ENCODE data around the gene KCNG2.
A peak's percentile ranks its signal among the peaks of the same experiment; 100 is the strongest.

The KCNG2 gene

DNA sequence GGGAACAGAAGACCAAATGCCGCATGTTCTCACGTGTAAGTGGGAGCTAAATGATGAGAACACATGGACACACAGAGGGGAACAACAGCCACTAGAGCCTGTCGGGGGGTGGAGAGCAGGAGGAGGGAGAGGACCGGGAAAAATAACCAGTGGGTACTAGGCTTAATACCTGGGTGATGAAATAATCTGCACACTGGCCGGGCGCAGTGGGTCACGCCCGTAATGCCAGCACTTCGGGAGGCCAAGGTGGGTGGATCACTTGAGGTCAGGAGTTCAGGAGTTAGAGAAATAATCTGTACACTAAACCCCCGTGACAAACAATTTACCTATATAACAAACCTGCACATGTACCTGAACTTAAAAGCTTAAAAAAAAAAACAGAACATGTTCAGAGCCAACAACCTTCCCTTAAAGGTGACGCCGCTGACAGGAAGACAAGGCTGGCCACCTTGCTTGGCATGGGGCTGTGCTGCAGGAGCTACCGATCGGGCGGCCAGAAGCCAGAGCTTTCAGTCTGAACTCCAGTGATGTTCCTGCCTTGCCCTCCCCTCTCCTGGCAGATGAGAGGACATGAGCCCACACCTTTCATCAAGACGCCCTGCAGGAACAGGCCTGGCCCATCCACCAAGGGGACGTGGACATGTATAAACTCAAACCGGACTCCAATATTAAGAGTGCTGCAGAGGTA lies 142.5 kb downstream of the KCNG2 start:
- H3K4me3 ChIP-seq (ENCODE audit: low read length), result no peak overlapping the region
- no peak for DNase-seq (ENCODE audit: low read depth, low spot score)

DNA sequence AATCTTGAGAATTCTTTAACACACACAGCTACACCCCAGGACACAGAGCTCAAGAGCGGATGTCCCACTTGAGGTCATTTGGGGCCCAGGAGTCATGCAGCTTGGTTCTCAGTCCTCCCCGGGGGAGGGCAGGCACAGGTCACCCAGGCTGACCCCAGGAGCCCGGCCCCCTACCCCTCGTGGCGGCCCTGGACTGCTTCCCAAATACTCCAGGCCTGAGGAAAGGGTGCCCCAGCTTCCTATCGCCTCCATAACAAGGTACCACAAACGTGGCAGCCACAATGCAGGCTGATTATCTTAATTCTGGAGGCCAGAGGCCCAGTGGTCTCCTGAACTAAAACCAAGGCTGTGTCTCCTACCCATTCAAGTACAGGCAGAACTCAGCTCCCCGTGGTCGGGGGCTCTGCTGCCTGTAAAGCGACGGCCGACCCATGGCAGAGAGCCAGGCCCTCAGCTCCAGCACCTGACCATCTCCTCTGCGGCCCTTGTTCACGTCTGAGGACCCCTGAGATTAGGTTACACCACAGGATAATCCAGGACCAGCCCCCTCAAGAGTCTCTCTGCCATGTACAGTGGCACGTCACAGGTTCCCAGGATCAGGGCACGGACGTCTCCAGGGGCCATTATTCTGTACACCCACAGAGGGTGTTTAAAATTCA lies 143.2 kb downstream of the KCNG2 start:
- DNase-seq (ENCODE audit: low read depth, low spot score), result no peak
- no peak overlapping the region for H3K4me3 ChIP-seq (ENCODE audit: low read length)

DNA sequence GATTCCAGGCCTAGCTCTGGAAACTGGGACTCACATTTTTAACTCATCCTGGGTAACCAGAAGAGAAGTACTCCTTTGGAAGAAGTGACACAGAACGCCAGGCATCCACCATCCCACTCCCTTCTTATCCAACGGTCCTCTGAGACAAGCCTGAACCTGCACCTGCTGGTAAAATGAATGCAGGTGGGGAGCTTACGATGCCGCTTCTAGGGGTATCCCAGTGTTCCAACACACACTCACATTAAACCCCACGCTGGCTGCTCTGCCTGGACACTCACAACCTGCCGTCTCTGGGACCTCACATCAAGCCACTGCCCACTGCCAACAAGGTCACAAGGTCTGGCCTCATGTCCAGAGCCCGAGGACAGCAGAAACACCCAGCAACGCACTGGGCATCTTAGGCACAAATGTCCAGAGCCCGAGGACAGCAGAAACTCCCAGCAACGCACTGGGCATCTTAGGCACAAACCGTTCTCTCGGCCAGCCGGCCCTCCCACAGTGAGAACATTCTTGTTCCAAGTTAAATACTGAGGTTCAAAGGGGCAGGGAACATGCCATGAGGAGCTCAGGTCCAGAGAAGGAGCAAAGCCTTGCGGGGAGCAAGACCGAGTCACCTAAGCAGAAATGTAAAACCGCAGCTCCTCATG lies 143.9 kb downstream of the KCNG2 start:
- H3K4me3 ChIP-seq (ENCODE audit: low read length), result no peak overlapping the region
- no peak for DNase-seq (ENCODE audit: low read depth, low spot score)

DNA sequence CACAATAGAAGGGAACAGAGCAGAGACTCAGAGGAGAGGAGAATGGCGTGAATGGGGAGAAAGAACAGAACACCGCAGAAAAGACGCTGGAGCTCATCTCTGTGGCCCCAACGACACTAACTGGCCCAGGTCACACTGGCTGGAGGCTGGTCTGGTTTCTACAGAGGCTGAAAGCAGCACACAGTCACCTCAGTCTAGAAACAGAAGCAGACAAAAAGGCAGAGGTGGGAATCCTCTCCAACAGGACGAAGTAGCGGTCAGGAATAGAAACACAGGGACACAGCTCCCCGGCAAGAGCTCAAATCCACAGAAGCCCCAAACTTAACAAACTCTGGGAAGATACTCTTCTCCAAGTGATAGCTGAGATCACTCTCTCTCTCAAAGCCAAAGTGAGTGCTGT lies 144.5 kb downstream of the KCNG2 start:
- DNase-seq (ENCODE audit: low read depth, low spot score), result no peak
- no peak overlapping the region for H3K4me3 ChIP-seq (ENCODE audit: low read length)

- H3K4me3 ChIP-seq (ENCODE audit: low read length), result no peak overlapping the region
- no peak for DNase-seq (ENCODE audit: low read depth, low spot score)
Measured at GRCh38 chr18:79942786-79943607, 145.3 kb downstream of the KCNG2 start.

GRCh38 chr18:79943608-79944125 lies 145.9 kb downstream of the KCNG2 start:
- H3K4me3 ChIP-seq (ENCODE audit: low read length), result no peak overlapping the region
- no peak for DNase-seq (ENCODE audit: low read depth, low spot score)

GRCh38 chr18:79944126-79944731 lies 146.5 kb downstream of the KCNG2 start:
- no peak overlapping the region for H3K4me3 ChIP-seq (ENCODE audit: low read length)
- peak; percentile 77 for DNase-seq (ENCODE audit: low read depth, low spot score)

DNA sequence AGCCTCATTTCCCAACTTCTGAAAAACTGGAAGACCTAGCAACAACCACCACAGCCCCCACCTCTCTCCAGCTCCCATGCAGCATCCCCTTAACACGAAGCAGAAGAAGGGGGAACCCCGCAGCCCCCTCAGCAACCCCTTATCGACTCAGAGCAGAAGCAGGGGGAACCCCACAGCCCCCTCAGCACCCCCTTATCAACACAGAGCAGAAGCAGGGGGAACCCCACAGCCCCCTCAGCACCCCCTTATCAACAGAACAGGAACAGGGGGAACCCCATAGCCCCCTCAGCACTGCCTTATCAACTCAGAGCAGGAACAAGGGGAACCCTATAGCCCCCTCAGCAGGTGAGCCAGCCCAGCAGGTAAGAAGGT lies 147.0 kb downstream of the KCNG2 start:
- H3K4me3 ChIP-seq (ENCODE audit: low read length), result no peak overlapping the region
- DNase-seq (ENCODE audit: low read depth, low spot score), result no peak

- H3K4me3 ChIP-seq (ENCODE audit: low read length), result no peak overlapping the region
- no peak for DNase-seq (ENCODE audit: low read depth, low spot score)
Measured at GRCh38 chr18:79945118-79946042, 147.6 kb downstream of the KCNG2 start.

GRCh38 chr18:79947054-79947755 lies 149.5 kb downstream of the KCNG2 start:
- no peak for DNase-seq (ENCODE audit: low read depth, low spot score)
- H3K4me3 ChIP-seq (ENCODE audit: low read length), result no peak overlapping the region

- no peak overlapping the region for H3K4me3 ChIP-seq (ENCODE audit: low read length)
- no peak for DNase-seq (ENCODE audit: low read depth, low spot score)
Measured at GRCh38 chr18:79947881-79948610, 150.3 kb downstream of the KCNG2 start.

DNA sequence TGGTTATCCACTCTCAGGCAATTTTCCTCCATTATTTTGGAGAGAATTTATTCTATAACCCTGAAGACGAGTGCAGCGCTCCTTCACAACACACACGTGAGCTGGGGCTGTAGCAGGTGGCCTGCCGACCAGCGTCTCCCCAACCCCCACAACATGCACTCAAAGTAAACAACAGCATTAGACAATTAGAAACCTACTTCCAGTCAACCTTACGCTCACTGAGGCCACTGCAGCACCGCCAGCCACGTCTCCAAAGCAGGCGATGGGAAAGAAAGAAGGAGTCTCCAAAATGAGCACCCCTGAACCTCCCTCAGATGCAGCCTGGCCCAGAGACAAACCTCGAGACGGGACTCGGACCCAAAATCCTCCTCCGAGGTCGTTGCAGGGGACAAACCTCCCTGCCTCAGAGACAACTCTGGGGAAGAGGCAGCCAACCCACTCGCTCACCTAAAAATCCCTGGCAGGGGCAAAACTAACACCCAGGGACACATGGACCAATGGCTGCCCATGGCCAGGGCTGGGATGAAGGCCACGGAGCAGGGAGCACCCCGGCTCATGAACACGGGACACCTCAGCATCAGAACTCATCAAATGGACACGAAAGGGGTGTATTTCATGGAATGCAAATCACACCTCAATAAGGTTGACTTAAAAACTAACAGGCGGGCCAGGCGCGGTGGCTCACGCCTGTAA lies 151.1 kb downstream of the KCNG2 start:
- no peak overlapping the region for H3K4me3 ChIP-seq (ENCODE audit: low read length)
- no peak for DNase-seq (ENCODE audit: low read depth, low spot score)
